PC-3 (cell line): ENCODE data around the gene IRF5. TPM values are rescaled to one million over a fixed set of nuclear protein-coding genes. Genes with fewer than 3 reads are reported as not detected.

Experiments
- ATAC-seq: fragments of 200-7000 bp; cut with Tn5 transposase; 2 replicates; pipeline ENCODE4 v1.9.1; 2020; ENCODE audit warnings: mild to moderate bottlenecking, moderate library complexity
- BruUV-seq: library from RNA; stranded (reverse); fragments of 400-500 nt; replicated peaks from 2 replicates; lab custom pipeline; 2021; lab: Mats Ljungman, UMichigan
- CTCF ChIA-PET: fragments of 300-600 bp; sonication (Branson Sonifier 250); formaldehyde crosslinking; loops from one replicate; lab custom pipeline; 2022; ENCODE audit warnings: antibody characterized with exemption; lab: Charles Lee
- POLR2A ChIA-PET: fragments of 300-600 bp; sonication (Branson Sonifier 250); formaldehyde crosslinking; loops from one replicate; lab custom pipeline; 2022; ENCODE audit warnings: antibody characterized with exemption; ENCODE audit not compliant: unreplicated experiment; lab: Charles Lee
- DNase-seq: peaks from one replicate; pipeline ENCODE4 v3.0.0-alpha.2; 2015
- H2AFZ ChIP-seq: fragments of 300-600 bp; sonication (generic); 2 replicates; pipeline ENCODE4 v1.6.0; 2016; ENCODE audit warnings: antibody characterized with exemption, low read length
- H3F3A ChIP-seq: fragments of 300-600 bp; sonication (generic); one replicate; pipeline ENCODE4 v1.6.0; 2017; ENCODE audit warnings: antibody characterized with exemption, low read length, control low read depth, mild to moderate bottlenecking; ENCODE audit not compliant: unreplicated experiment
- H3K27ac ChIP-seq: fragments of 300-600 bp; sonication (generic); 2 replicates; pipeline ENCODE4 v1.5.1; 2016; ENCODE audit warnings: mild to moderate bottlenecking, low read length
- H3K27me3 ChIP-seq: fragments of 300-600 bp; sonication (generic); 2 replicates; pipeline ENCODE4 v1.6.1; 2016; ENCODE audit warnings: low read length, mixed read lengths
- H3K36me3 ChIP-seq: fragments of 300-600 bp; sonication (generic); 2 replicates; pipeline ENCODE4 v1.6.1; 2016; ENCODE audit warnings: low read depth, mixed run types, low read length, mixed read lengths
- H3K4me1 ChIP-seq: fragments of 300-600 bp; sonication (generic); 2 replicates; pipeline ENCODE4 v1.5.1; 2016; ENCODE audit warnings: low read length; ENCODE audit not compliant: insufficient read depth
- H3K4me2 ChIP-seq: fragments of 300-600 bp; sonication (generic); 2 replicates; pipeline ENCODE4 v1.6.0; 2016; ENCODE audit warnings: low read length
- H3K4me3 ChIP-seq: fragments of 300-600 bp; sonication (generic); 2 replicates; pipeline ENCODE4 v1.5.1; 2016; ENCODE audit warnings: mild to moderate bottlenecking, low read length, mixed read lengths
- H3K79me2 ChIP-seq: fragments of 300-600 bp; sonication (generic); 2 replicates; pipeline ENCODE4 v1.6.1; 2017; ENCODE audit warnings: low read length, mixed read lengths
- H3K9ac ChIP-seq: fragments of 300-600 bp; sonication (generic); 2 replicates; pipeline ENCODE4 v1.6.0; 2016; ENCODE audit warnings: mild to moderate bottlenecking, low read length
- H3K9me2 ChIP-seq: fragments of 300-600 bp; sonication (generic); replicated peaks from 2 replicates; pipeline ENCODE4 v1.6.1; 2016; ENCODE audit warnings: mixed run types, low read length, mixed read lengths
- H3K9me3 ChIP-seq: fragments of 300-600 bp; sonication (generic); 2 replicates; pipeline ENCODE4 v1.6.1; 2016; ENCODE audit warnings: low read length, mixed read lengths
- H4K20me1 ChIP-seq: fragments of 300-600 bp; sonication (generic); 2 replicates; pipeline ENCODE4 v1.6.1; 2016; ENCODE audit warnings: low read length, mixed read lengths
- EZH2 ChIP-seq: fragments of 300-600 bp; sonication (generic); IDR thresholded peaks from one replicate; pipeline ENCODE4 v1.6.1; 2017; ENCODE audit warnings: antibody characterized with exemption, mild to moderate bottlenecking, low read length; ENCODE audit not compliant: unreplicated experiment
- EZH2phosphoT487 ChIP-seq: fragments of 300-600 bp; sonication (generic); IDR thresholded peaks from 2 replicates; pipeline ENCODE4 v1.6.1; 2018; ENCODE audit warnings: mild to moderate bottlenecking, antibody characterized with exemption, low read length, borderline replicate concordance
- intact Hi-C: fragments of 100-400 bp; cut with micrococcal nuclease; formaldehyde crosslinking; loops from 2 replicates; pipeline ENCODE4 v1.9.0; 2023
- total RNA-seq: library from RNA; depleted of rRNA; stranded (reverse); fragments of >200 nt; gene quantifications from 2 replicates; pipeline ENCODE4 v1.2.3, GENCODE V29; 2014
- TF ChIP-seq, protein P1 (sequence below): fragments of 300-600 bp; sonication (generic); conservative IDR thresholded peaks from 2 replicates; pipeline ENCODE4 v1.5.1; 2017; ENCODE audit warnings: antibody characterized with exemption, low read depth, mild to moderate bottlenecking, low read length

The IRF5 gene
- total RNA-seq, 1 experiment from 2014 or later: 15.3 TPM

DNA sequence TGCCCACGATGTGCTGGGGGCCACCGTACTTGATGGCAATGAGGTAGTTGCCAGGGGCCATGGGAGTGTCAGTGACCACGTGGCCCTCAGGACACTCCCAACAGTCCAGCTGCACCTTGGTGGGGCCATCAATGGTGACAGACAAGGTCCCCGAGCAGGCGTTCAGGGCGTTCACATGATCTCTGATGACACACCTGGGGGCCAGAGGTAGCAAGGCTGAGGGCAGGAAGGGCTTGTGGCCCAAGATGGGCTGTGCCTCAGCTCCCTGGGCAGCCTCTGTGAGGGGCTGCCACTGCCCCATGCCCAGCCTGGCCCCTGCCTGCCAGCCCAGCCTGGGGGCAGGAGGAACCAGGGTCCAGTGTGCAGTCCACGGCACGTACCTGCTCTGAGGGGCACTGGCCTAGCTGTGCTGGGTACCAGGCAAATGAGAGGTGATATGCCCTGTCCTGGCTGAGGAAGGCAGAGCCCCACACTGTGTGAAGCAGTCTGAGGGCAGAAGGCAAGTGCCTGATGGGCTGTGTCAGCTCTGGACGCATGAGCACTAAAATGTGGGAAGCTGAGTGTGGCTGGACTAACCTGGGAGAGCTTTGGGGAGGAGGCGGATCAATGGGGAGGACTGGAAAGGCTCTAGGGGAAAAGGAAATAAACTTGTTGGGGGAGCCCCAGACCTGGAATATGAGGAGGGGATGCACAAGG lies 23.7 kb upstream of the IRF5 start:
- Histone ChIP-seq H3K36me3 (no peaks in the 10 kb centered on the region), H3K27me3 (no peaks in the 10 kb centered on the region; the same call in 1 of the 2 replicates), H3K4me1 (no peaks in the 10 kb centered on the region), H3K27ac (no peak overlapping the region), H2AFZ (no peak overlapping the region), H3K9ac (no peak overlapping the region), H3K4me2 (no peak overlapping the region), H3F3A (no peaks in the 10 kb centered on the region), H3K9me3 (no peaks in the 10 kb centered on the region), H3K4me3 (no peak overlapping the region), H3K79me2 (no peaks in the 10 kb centered on the region), H3K9me2 (no peaks in the 10 kb centered on the region), H4K20me1 (no peaks in the 10 kb centered on the region)
- CTCF ChIA-PET: no interaction called here
- ATAC-seq: no peak
- POLR2A ChIA-PET: no interaction called here
- intact Hi-C loops: no loop called here
- DNase-seq: no peak
- BruUV-seq: no TSS peak
- TF ChIP-seq, protein P1, sequence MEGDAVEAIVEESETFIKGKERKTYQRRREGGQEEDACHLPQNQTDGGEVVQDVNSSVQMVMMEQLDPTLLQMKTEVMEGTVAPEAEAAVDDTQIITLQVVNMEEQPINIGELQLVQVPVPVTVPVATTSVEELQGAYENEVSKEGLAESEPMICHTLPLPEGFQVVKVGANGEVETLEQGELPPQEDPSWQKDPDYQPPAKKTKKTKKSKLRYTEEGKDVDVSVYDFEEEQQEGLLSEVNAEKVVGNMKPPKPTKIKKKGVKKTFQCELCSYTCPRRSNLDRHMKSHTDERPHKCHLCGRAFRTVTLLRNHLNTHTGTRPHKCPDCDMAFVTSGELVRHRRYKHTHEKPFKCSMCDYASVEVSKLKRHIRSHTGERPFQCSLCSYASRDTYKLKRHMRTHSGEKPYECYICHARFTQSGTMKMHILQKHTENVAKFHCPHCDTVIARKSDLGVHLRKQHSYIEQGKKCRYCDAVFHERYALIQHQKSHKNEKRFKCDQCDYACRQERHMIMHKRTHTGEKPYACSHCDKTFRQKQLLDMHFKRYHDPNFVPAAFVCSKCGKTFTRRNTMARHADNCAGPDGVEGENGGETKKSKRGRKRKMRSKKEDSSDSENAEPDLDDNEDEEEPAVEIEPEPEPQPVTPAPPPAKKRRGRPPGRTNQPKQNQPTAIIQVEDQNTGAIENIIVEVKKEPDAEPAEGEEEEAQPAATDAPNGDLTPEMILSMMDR: no peak
- TF ChIP-seq EZH2 (no peak), EZH2phosphoT487 (no peak)

DNA sequence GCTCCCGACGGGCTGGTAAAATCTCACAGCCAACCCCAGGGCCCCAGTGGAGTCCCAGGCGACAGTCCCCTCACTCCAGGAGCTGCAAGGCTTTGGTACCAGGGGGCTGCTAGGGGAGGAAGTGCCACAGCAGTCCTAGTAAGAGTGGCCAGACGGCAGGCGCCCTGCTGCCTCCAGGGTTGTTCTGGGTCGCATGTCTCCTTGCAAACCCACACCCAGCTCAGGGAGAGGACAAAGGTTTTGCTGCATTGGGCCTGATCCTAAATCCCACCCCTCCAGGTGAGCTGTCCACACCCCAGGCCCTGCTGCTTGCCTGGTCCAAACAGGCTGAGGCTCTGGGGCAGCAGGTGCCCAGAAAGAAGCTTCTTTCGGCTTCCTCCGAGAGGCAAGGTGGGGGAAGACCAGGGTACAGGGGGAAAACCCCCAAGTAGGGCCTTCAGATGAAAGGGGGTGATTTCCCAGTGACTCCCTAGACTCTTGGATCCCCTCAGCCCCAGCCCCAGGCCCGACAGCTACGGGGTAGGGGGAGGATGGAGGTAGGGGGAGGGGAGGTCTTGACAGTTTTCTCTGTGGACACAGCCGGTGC lies 23.1 kb upstream of the IRF5 start:
- Histone ChIP-seq H2AFZ (no peak overlapping the region), H3K79me2 (no peaks in the 10 kb centered on the region), H3K36me3 (no peaks in the 10 kb centered on the region), H3K4me3 (no peak overlapping the region), H3K27me3 (no peaks in the 10 kb centered on the region; the same call in 1 of the 2 replicates), H3K9me3 (no peaks in the 10 kb centered on the region), H4K20me1 (no peaks in the 10 kb centered on the region), H3K9ac (no peak overlapping the region), H3K27ac (no peak overlapping the region), H3K9me2 (no peaks in the 10 kb centered on the region), H3K4me1 (no peaks in the 10 kb centered on the region), H3F3A (no peaks in the 10 kb centered on the region), H3K4me2 (no peak overlapping the region)
- no TSS peak for BruUV-seq
- CTCF ChIA-PET: no interaction called here
- ATAC-seq (0 out of 2 replicates have a peak, but pooled peaks have one; percentile 18), DNase-seq (no peak)
- no peak for TF ChIP-seq EZH2
- POLR2A ChIA-PET: no interaction called here
- intact Hi-C loops: no loop called here

GRCh38 chr7:128915271-128915819 lies 22.4 kb upstream of the IRF5 start:
- H3K27ac ChIP-seq: no peak overlapping the region
- intact Hi-C loops: no loop called here
- H4K20me1 ChIP-seq: no peaks in the 10 kb centered on the region
- ChIA-PET POLR2A (no interaction called here), CTCF (no interaction called here)
- H3K9ac ChIP-seq: no peak overlapping the region
- H3K4me3 ChIP-seq: no peak overlapping the region
- no peaks in the 10 kb centered on the region for H3K4me1 ChIP-seq
- H3K9me3 ChIP-seq: no peaks in the 10 kb centered on the region
- DNase-seq (no peak), ATAC-seq (no peak)
- no peaks in the 10 kb centered on the region for H3K79me2 ChIP-seq
- TF ChIP-seq EZH2phosphoT487 (no peak), EZH2 (no peak)
- TF ChIP-seq, protein P1: no peak
- no peak overlapping the region for H3K4me2 ChIP-seq
- H3K27me3 ChIP-seq: peaks cover 2% of the 10 kb centered on the region; the same call in 1 of the 2 replicates
- no peaks in the 10 kb centered on the region for H3F3A ChIP-seq
- no peaks in the 10 kb centered on the region for H3K9me2 ChIP-seq
- H3K36me3 ChIP-seq: no peaks in the 10 kb centered on the region
- H2AFZ ChIP-seq: no peak overlapping the region
- BruUV-seq: no TSS peak
